ENCODE results near the gene EZH2. TPM values are rescaled to one million over a fixed set of nuclear protein-coding genes. Genes with fewer than 3 reads are reported as not detected.

EZH2 gene
- total and polyA plus RNA-seq, 2 donors from 2014 or later = 1.6 to 4.7 TPM

DNA sequence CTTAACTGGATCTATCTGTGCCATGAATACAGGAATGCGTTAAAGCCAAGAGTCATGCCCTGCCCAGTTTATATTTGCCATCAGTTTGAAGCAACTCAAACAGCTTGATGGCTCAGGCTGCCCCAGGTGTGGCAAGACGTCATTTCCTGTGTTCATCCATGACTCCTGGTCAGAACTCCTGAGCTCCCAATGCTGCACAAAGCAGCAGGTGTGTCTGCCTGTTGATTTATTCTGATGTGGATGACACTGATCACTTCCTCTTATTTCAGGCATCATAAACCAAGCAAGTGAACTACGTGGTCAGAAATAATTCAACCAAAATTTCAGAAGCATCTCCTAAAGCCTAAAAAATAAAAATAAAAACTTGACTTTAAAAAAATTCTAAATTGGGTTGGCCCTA, 68.5 kb downstream of the EZH2 start:
- intact Hi-C loops (cut with DNase I) = no loop called here
- TF ChIP-seq, protein P1, sequence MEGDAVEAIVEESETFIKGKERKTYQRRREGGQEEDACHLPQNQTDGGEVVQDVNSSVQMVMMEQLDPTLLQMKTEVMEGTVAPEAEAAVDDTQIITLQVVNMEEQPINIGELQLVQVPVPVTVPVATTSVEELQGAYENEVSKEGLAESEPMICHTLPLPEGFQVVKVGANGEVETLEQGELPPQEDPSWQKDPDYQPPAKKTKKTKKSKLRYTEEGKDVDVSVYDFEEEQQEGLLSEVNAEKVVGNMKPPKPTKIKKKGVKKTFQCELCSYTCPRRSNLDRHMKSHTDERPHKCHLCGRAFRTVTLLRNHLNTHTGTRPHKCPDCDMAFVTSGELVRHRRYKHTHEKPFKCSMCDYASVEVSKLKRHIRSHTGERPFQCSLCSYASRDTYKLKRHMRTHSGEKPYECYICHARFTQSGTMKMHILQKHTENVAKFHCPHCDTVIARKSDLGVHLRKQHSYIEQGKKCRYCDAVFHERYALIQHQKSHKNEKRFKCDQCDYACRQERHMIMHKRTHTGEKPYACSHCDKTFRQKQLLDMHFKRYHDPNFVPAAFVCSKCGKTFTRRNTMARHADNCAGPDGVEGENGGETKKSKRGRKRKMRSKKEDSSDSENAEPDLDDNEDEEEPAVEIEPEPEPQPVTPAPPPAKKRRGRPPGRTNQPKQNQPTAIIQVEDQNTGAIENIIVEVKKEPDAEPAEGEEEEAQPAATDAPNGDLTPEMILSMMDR (IDR thresholded peaks at IDR 0.05; ENCODE audit: borderline replicate concordance, extremely low read depth, insufficient read depth) = no peak
- Histone ChIP-seq H3K27me3 (ENCODE audit: control insufficient read depth, insufficient read depth, low read length) (no peaks in the 10 kb centered on the region), H3K27ac (ENCODE audit: low read depth in 2 of 2, low read length in 2 of 2) (no peak overlapping the region), H3K4me3 (ENCODE audit: low read length in 3 of 3) (no peak overlapping the region), H3K9me3 (ENCODE audit: control insufficient read depth in 2 of 3, insufficient read depth in 1 of 3, low read length in 3 of 3) (no peaks in the 10 kb centered on the region), H3K4me1 (ENCODE audit: control insufficient read depth in 2 of 3, insufficient read depth in 2 of 3, low read depth in 1 of 3, low read length in 3 of 3) (no peaks in the 10 kb centered on the region), H3K36me3 (ENCODE audit: control insufficient read depth in 2 of 3, insufficient read depth in 3 of 3, low read length in 3 of 3) (peaks cover 0 to 3% (median 0%) of the 10 kb centered on the region in 3 donors), H3K9ac (ENCODE audit: low read length in 3 of 3) (no peak overlapping the region)
- DNase-seq = no peak
- FAIRE-seq = no peak

DNA sequence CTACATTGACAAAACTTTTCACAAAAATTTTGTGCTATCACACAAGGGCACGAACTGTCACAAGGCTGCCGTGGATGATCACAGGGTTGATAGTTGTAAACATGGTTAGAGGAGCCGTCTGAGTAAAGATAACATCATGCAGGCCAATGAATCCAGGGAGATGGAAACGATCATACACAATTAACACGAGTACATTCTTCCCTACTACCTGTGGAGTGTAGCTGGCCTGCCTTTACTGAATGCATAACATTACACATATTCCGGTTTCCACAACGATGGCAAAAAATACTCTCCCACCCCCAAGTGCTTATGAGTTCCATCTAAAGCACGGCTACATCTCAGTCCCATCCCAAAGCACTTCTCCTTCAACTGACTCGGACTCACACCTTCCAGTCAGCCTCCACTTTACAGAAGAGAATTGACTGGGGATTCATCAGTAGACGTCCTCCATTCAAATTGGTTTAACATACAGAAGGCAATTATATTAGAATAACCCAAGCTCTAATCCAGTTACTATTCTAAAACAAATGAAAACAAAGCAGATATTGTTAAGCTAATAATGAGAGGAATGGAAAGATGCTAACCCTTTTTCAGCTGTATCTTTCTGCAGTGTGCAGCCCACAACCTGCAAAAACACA, 69.0 kb downstream of the EZH2 start:
- no peak overlapping the region for H3K4me3 ChIP-seq (ENCODE audit: low read length in 3 of 3)
- FAIRE-seq = no peak

DNA sequence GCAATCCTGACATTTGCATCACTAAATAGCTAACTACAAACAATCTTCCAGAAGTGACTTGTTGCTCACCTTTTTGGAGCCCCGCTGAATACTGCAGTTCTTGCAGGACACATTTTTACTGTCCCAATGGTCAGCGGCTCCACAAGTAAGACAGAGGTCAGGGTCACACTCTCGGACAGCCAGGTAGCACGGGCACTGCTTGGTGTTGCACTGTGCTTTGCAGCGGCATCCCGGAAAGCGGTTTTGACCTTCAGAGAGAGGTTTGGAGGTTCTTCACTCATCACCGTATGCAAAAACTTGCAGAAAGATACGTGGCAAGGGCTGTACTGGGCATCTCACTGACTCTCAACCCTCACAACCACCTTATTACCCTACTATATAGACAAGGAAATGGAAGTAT, 70.2 kb downstream of the EZH2 start:
- H3K27me3 ChIP-seq (ENCODE audit: control insufficient read depth, insufficient read depth, low read length) = no peaks in the 10 kb centered on the region
- no peak overlapping the region for H3K4me3 ChIP-seq (ENCODE audit: low read length in 3 of 3)
- H3K9ac ChIP-seq (ENCODE audit: low read length in 3 of 3) = no peak overlapping the region
- H3K27ac ChIP-seq (ENCODE audit: low read depth in 2 of 2, low read length in 2 of 2) = no peak overlapping the region
- intact Hi-C loops (cut with DNase I) = no loop called here
- TF ChIP-seq, protein P1 (IDR thresholded peaks at IDR 0.05; ENCODE audit: borderline replicate concordance, extremely low read depth, insufficient read depth) = no peak
- H3K9me3 ChIP-seq (ENCODE audit: control insufficient read depth in 2 of 3, insufficient read depth in 1 of 3, low read length in 3 of 3) = no peaks in the 10 kb centered on the region
- no peaks in the 10 kb centered on the region for H3K4me1 ChIP-seq (ENCODE audit: control insufficient read depth in 2 of 3, insufficient read depth in 2 of 3, low read depth in 1 of 3, low read length in 3 of 3)
- peaks cover 0 to 5% (median 0%) of the 10 kb centered on the region in 3 donors for H3K36me3 ChIP-seq (ENCODE audit: control insufficient read depth in 2 of 3, insufficient read depth in 3 of 3, low read length in 3 of 3)
- FAIRE-seq = no peak
- no peak for DNase-seq

More for the DNA sequence above, 69.0 kb downstream of the EZH2 start:
- intact Hi-C loops (cut with DNase I) = no loop called here
- H3K9ac ChIP-seq (ENCODE audit: low read length in 3 of 3) = no peak overlapping the region
- TF ChIP-seq, protein P1 (IDR thresholded peaks at IDR 0.05; ENCODE audit: borderline replicate concordance, extremely low read depth, insufficient read depth) = no peak
- DNase-seq = no peak
- H3K27ac ChIP-seq (ENCODE audit: low read depth in 2 of 2, low read length in 2 of 2) = no peak overlapping the region
- H3K27me3 ChIP-seq (ENCODE audit: control insufficient read depth, insufficient read depth, low read length) = no peaks in the 10 kb centered on the region
- H3K36me3 ChIP-seq (ENCODE audit: control insufficient read depth in 2 of 3, insufficient read depth in 3 of 3, low read length in 3 of 3) = peaks cover 0 to 3% (median 0%) of the 10 kb centered on the region in 3 donors
- H3K9me3 ChIP-seq (ENCODE audit: control insufficient read depth in 2 of 3, insufficient read depth in 1 of 3, low read length in 3 of 3) = no peaks in the 10 kb centered on the region
- H3K4me1 ChIP-seq (ENCODE audit: control insufficient read depth in 2 of 3, insufficient read depth in 2 of 3, low read depth in 1 of 3, low read length in 3 of 3) = no peaks in the 10 kb centered on the region

DNA sequence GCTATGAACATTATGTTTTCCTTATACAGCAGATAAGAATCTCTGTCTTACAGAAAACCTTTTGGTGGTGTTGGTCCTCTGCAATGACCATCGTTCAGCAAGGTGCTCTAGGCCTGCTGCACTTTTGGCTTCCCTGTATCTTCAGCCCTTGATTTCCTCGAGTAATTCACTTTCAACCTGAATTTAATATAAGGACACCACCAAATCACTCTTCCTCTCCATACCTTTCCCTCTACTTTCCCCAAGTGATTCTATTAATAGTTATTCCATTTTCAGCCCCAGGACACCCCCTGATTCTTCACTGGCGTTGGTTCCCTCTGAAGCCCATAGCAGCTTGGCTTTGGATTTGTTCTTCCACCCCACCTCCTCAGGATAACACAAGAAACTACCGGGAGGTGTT, 72.2 kb downstream of the EZH2 start:
- Histone ChIP-seq H3K27me3 (ENCODE audit: control insufficient read depth, insufficient read depth, low read length) (no peaks in the 10 kb centered on the region), H3K4me3 (ENCODE audit: low read length in 3 of 3) (no peak overlapping the region), H3K36me3 (ENCODE audit: control insufficient read depth in 2 of 3, insufficient read depth in 3 of 3, low read length in 3 of 3) (peaks cover 0 to 6% (median 0%) of the 10 kb centered on the region in 3 donors), H3K9ac (ENCODE audit: low read length in 3 of 3) (no peak overlapping the region), H3K4me1 (ENCODE audit: control insufficient read depth in 2 of 3, insufficient read depth in 2 of 3, low read depth in 1 of 3, low read length in 3 of 3) (no peaks in the 10 kb centered on the region), H3K27ac (ENCODE audit: low read depth in 2 of 2, low read length in 2 of 2) (no peak overlapping the region), H3K9me3 (ENCODE audit: control insufficient read depth in 2 of 3, insufficient read depth in 1 of 3, low read length in 3 of 3) (no peaks in the 10 kb centered on the region)
- TF ChIP-seq, protein P1 (IDR thresholded peaks at IDR 0.05; ENCODE audit: borderline replicate concordance, extremely low read depth, insufficient read depth) = no peak
- intact Hi-C loops (cut with DNase I) = no loop called here
- no peak for DNase-seq
- FAIRE-seq = no peak
